ENCODE data around the gene FCER1G. TPM values are rescaled to one million over a fixed set of nuclear protein-coding genes. Genes with fewer than 3 reads are reported as not detected.
A peak's percentile ranks its signal among the peaks of the same experiment; 100 is the strongest.

The FCER1G gene
- total RNA-seq, 4 donors from 2014 or later: 20.9 to 194 (median 49.2) TPM

GRCh38 chr1:161260376-161261260 lies 45.5 kb downstream of the FCER1G start:
- intact Hi-C loops (cut with DNase I; ENCODE audit: low total_unique reads): no loop called here

GRCh38 chr1:161261261-161262235 lies 46.5 kb downstream of the FCER1G start:
- TF ChIP-seq POLR2A (IDR thresholded peaks at IDR 0.05) (no peak), POLR2AphosphoS5 (IDR thresholded peaks at IDR 0.05) (no peak), CTCF (IDR thresholded peaks at IDR 0.05) (no peak), EP300 (IDR thresholded peaks at IDR 0.05; ENCODE audit: low read depth) (no peak)
- Histone ChIP-seq H3K27ac (peak overlapping the region in 1 of 4 donors; percentile 10), H3K9me3 (peaks cover 3 to 10% of the 10 kb centered on the region in 2 donors), H3K27me3 (peaks cover 48% of the 10 kb centered on the region), H3K4me3 (no peak overlapping the region), H3K36me3 (no peaks in the 10 kb centered on the region), H3K4me1 (peaks cover 0 to 18% (median 8%) of the 10 kb centered on the region in 4 donors)
- 20 to 44% methylated on average over 1 to 12 of the region's 12 CpGs for WGBS, 2 donors (ENCODE audit: low coverage in 1 of 2)
- DNase-seq: no peak
- in situ Hi-C loops (cut with MboI; ENCODE audit: low pct_ligation_motif_present in 1 of 4, low pct_unique_long_range_greater_than_20kb in 1 of 4, low sequenced_read_pairs in 3 of 4) (no loop called here), intact Hi-C loops (cut with DNase I; ENCODE audit: low total_unique reads) (no loop called here)

More at GRCh38 chr1:161260376-161261260, 45.5 kb downstream of the FCER1G start:
- in situ Hi-C loops (cut with MboI; ENCODE audit: low pct_ligation_motif_present in 1 of 4, low pct_unique_long_range_greater_than_20kb in 1 of 4, low sequenced_read_pairs in 3 of 4): no loop called here
- DNase-seq: no peak
- TF ChIP-seq POLR2AphosphoS5 (IDR thresholded peaks at IDR 0.05): no peak
- no peak for TF ChIP-seq POLR2A (IDR thresholded peaks at IDR 0.05)
- no peak for TF ChIP-seq EP300 (IDR thresholded peaks at IDR 0.05; ENCODE audit: low read depth)
- no peak for TF ChIP-seq CTCF (IDR thresholded peaks at IDR 0.05)
- Histone ChIP-seq H3K4me1 (peaks cover 0 to 18% (median 8%) of the 10 kb centered on the region in 4 donors), H3K9me3 (peaks cover 3 to 10% of the 10 kb centered on the region in 2 donors), H3K27ac (no peak overlapping the region), H3K27me3 (peaks cover 48% of the 10 kb centered on the region), H3K4me3 (no peak overlapping the region), H3K36me3 (no peaks in the 10 kb centered on the region)
- WGBS, 2 donors (ENCODE audit: low coverage in 1 of 2): 34 to 35% methylated on average over 3 to 9 of the region's 9 CpGs

- no peak for TF ChIP-seq EP300 (IDR thresholded peaks at IDR 0.05; ENCODE audit: low read depth)
- no peak for TF ChIP-seq POLR2AphosphoS5 (IDR thresholded peaks at IDR 0.05)
- TF ChIP-seq CTCF (IDR thresholded peaks at IDR 0.05): no peak
- no peak for TF ChIP-seq POLR2A (IDR thresholded peaks at IDR 0.05)
- peaks cover 15% of the 10 kb centered on the region for H3K27me3 ChIP-seq
- WGBS, 2 donors (ENCODE audit: low coverage in 1 of 2): 60 to 82% methylated on average over 5 of the region's 5 CpGs
- no peaks in the 10 kb centered on the region for H3K9me3 ChIP-seq
- H3K27ac ChIP-seq: no peak overlapping the region
- in situ Hi-C loops (cut with MboI; ENCODE audit: low pct_ligation_motif_present in 1 of 4, low pct_unique_long_range_greater_than_20kb in 1 of 4, low sequenced_read_pairs in 3 of 4): no loop called here
- no peaks in the 10 kb centered on the region for H3K36me3 ChIP-seq
- no peak overlapping the region for H3K4me3 ChIP-seq
- H3K4me1 ChIP-seq: peaks cover 0 to 8% (median 1%) of the 10 kb centered on the region in 4 donors
- no peak for DNase-seq
- intact Hi-C loops (cut with DNase I; ENCODE audit: low total_unique reads): no loop called here
Observed at GRCh38 chr1:161265305-161265704, 50.2 kb downstream of the FCER1G start.

- peak overlapping the region in 2 of 4 donors; percentile 11 to 52 for H3K27ac ChIP-seq
- TF ChIP-seq POLR2A (IDR thresholded peaks at IDR 0.05): no peak
- TF ChIP-seq EP300 (IDR thresholded peaks at IDR 0.05; ENCODE audit: low read depth): no peak
- TF ChIP-seq CTCF (IDR thresholded peaks at IDR 0.05): no peak
- TF ChIP-seq POLR2AphosphoS5 (IDR thresholded peaks at IDR 0.05): no peak
- in situ Hi-C loops (cut with MboI; ENCODE audit: low pct_ligation_motif_present in 1 of 4, low pct_unique_long_range_greater_than_20kb in 1 of 4, low sequenced_read_pairs in 3 of 4): no loop called here
- H3K9me3 ChIP-seq: no peaks in the 10 kb centered on the region
- no peak for DNase-seq
- intact Hi-C loops (cut with DNase I; ENCODE audit: low total_unique reads): no loop called here
- H3K36me3 ChIP-seq: no peaks in the 10 kb centered on the region
- WGBS, 2 donors (ENCODE audit: low coverage in 1 of 2): 62 to 72% methylated on average over 3 of the region's 3 CpGs
- peaks cover 8% of the 10 kb centered on the region for H3K27me3 ChIP-seq
- H3K4me3 ChIP-seq: no peak overlapping the region
- H3K4me1 ChIP-seq: peaks cover 0 to 2% (median under 1%) of the 10 kb centered on the region in 4 donors
Observed at GRCh38 chr1:161266202-161266601, 51.1 kb downstream of the FCER1G start.
